MM.1S (cell line): ENCODE data around the gene ACOXL.

Source experiments
- EZH2 ChIP-seq: fragments of 300-600 bp; sonication (generic); optimal IDR thresholded peaks from 2 replicates; pipeline ENCODE3; 2017; ENCODE audit warnings: low read depth, mild to moderate bottlenecking, antibody characterized with exemption, low read length, mixed read lengths
- EZH2phosphoT487 ChIP-seq: fragments of 300-600 bp; sonication (generic); IDR thresholded peaks from 2 replicates; pipeline ENCODE4 v1.6.1; 2018; ENCODE audit warnings: antibody characterized with exemption, low read length
- TF ChIP-seq, protein P1 (sequence below): fragments of 300-600 bp; sonication (generic); IDR thresholded peaks from 2 replicates; pipeline ENCODE4 v1.5.1; 2016; ENCODE audit warnings: antibody characterized with exemption, low read length, mixed read lengths

- TF ChIP-seq EZH2phosphoT487 (no peak), EZH2 (no peak)
- TF ChIP-seq, protein P1, sequence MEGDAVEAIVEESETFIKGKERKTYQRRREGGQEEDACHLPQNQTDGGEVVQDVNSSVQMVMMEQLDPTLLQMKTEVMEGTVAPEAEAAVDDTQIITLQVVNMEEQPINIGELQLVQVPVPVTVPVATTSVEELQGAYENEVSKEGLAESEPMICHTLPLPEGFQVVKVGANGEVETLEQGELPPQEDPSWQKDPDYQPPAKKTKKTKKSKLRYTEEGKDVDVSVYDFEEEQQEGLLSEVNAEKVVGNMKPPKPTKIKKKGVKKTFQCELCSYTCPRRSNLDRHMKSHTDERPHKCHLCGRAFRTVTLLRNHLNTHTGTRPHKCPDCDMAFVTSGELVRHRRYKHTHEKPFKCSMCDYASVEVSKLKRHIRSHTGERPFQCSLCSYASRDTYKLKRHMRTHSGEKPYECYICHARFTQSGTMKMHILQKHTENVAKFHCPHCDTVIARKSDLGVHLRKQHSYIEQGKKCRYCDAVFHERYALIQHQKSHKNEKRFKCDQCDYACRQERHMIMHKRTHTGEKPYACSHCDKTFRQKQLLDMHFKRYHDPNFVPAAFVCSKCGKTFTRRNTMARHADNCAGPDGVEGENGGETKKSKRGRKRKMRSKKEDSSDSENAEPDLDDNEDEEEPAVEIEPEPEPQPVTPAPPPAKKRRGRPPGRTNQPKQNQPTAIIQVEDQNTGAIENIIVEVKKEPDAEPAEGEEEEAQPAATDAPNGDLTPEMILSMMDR: no peak
Measured at GRCh38 chr2:111159641-111160040, 427.3 kb downstream of the ACOXL start.
